HepG2 (cell line): Measurements from ENCODE around the gene TIGD6. TPM values are rescaled to one million over a fixed set of nuclear protein-coding genes. Genes with fewer than 3 reads are reported as not detected.

Experiments
- ATAC-seq: fragments of 200-7000 bp; cut with Tn5 transposase; 3 replicates; pipeline ENCODE4 v1.9.1; 2020; ENCODE audit warnings: mild to moderate bottlenecking, moderate library complexity
- BruUV-seq: library from RNA; stranded (reverse); fragments of 400-500 nt; replicated peaks from 2 replicates; lab custom pipeline; 2021; lab: Mats Ljungman, UMichigan
- CTCF ChIA-PET: fragments of 300-600 bp; formaldehyde crosslinking; extraction: SDS; loops from one replicate; lab custom pipeline; 2021; ENCODE audit warnings: low total read pairs, inconsistent platforms, low intra/inter-chr PET ratio; lab: Yijun Ruan, JAX
- POLR2A ChIA-PET: fragments of 350-600 bp; sonication (Branson Sonifier 250); formaldehyde crosslinking; loops from one replicate; lab custom pipeline; 2020; ENCODE audit warnings: antibody characterized with exemption, inconsistent platforms; lab: Yijun Ruan, JAX
- DNase-seq: peaks from one replicate; pipeline ENCODE4 v3.0.0-alpha.2; 2015; ENCODE audit warnings: low spot score
- FAIRE-seq: peaks from 3 replicates; lab custom pipeline; 2011; peaks lifted over from hg19 to GRCh38; lab: Jason Lieb, UNC
- H2AFZ ChIP-seq: one replicate; pipeline ENCODE4 v1.6.1; 2011; ENCODE audit warnings: low read length, inconsistent platforms
- H3K27ac ChIP-seq: fragments of 300-600 bp; 3 replicates; pipeline ENCODE4 v1.8.0; 2011; ENCODE audit warnings: mixed run types, mild to moderate bottlenecking, mixed read lengths, low read length, inconsistent platforms; ENCODE audit not compliant: insufficient read depth; ENCODE audit errors: extremely low read length
- H3K27me3 ChIP-seq, 2 experiments: fragments of 200-600 bp in 1 of 2; 2 replicates in 1 of 2; 3 replicates in 1 of 2; pipeline versions ENCODE4 v1.6.0 to v1.8.0; 2011; ENCODE audit warnings: low read length in 2 of 2, mild to moderate bottlenecking in 2 of 2, moderate library complexity in 2 of 2, inconsistent platforms in 1 of 2; ENCODE audit not compliant: insufficient read depth in 2 of 2, control insufficient read depth in 1 of 2
- H3K36me3 ChIP-seq, 2 experiments: fragments of 200-600 bp in 1 of 2; replicated peaks in 1 of 2; 2 replicates in 1 of 2; 3 replicates in 1 of 2; pipeline versions ENCODE4 v1.5.1 to v1.8.0; 2011; ENCODE audit warnings: low read length in 2 of 2, inconsistent platforms in 1 of 2; ENCODE audit not compliant: insufficient read depth in 2 of 2, control insufficient read depth in 1 of 2
- H3K4me1 ChIP-seq: 2 replicates; pipeline ENCODE4 v1.5.1; 2012; ENCODE audit warnings: low read length, inconsistent platforms; ENCODE audit not compliant: insufficient read depth
- H3K4me2 ChIP-seq: 2 replicates; pipeline ENCODE4 v1.6.0; 2011; ENCODE audit warnings: low read depth, low read length, inconsistent platforms
- H3K4me3 ChIP-seq, 3 experiments: fragments of 200-600 bp in 1 of 3; sonication (generic), shearing (Covaris generic) in 1 of 3; replicated peaks in 1 of 3; 2 replicates each; pipeline ENCODE4 v1.5.1; 2011 to 2016; ENCODE audit warnings: low read length in 3 of 3, inconsistent platforms in 2 of 3, low read depth in 2 of 3, mild to moderate bottlenecking in 2 of 3, control low read depth in 1 of 3, mixed read lengths in 1 of 3; ENCODE audit not compliant: insufficient read depth in 1 of 3
- H3K79me2 ChIP-seq: one replicate; pipeline ENCODE4 v1.6.1; 2011; ENCODE audit warnings: low read length, inconsistent platforms; ENCODE audit not compliant: insufficient read depth
- H3K9ac ChIP-seq: 2 replicates; pipeline ENCODE4 v1.6.0; 2011; ENCODE audit warnings: mild to moderate bottlenecking, low read depth, low read length, inconsistent platforms; ENCODE audit not compliant: insufficient read depth
- H3K9me3 ChIP-seq: 2 replicates; pipeline ENCODE4 v1.5.1; 2012; ENCODE audit warnings: mild to moderate bottlenecking, low read length
- H4K20me1 ChIP-seq: 2 replicates; pipeline ENCODE4 v1.6.0; 2011; ENCODE audit warnings: inconsistent platforms, mild to moderate bottlenecking, low read length, moderate library complexity; ENCODE audit not compliant: insufficient read depth
- ARNT ChIP-seq: fragments of 450-650 bp; IDR thresholded peaks from 2 replicates; pipeline ENCODE4 v1.6.1; 2017
- BCL3 ChIP-seq: sonication (generic); formaldehyde crosslinking; IDR thresholded peaks from 2 replicates; pipeline ENCODE4 v1.5.1; 2020; ENCODE audit warnings: mild to moderate bottlenecking, missing genetic modification reagents, moderate library complexity
- CHD4 ChIP-seq: fragments of 200-600 bp; sonication (generic); IDR thresholded peaks from 2 replicates; pipeline ENCODE4 v1.7.0; 2017; ENCODE audit warnings: mild to moderate bottlenecking, low read length, borderline replicate concordance
- E2F1 ChIP-seq: sonication (generic); formaldehyde crosslinking; IDR thresholded peaks from 2 replicates; pipeline ENCODE4 v1.5.0; 2020; ENCODE audit warnings: missing genetic modification reagents
- KLF11 ChIP-seq: IDR thresholded peaks from 2 replicates; pipeline ENCODE4 v1.6.1; 2016; ENCODE audit warnings: missing compliant biosample characterization
- MAZ ChIP-seq, 2 experiments: sonication (generic) in 1 of 2; formaldehyde crosslinking in 1 of 2; IDR thresholded peaks; 2 replicates each; pipeline versions ENCODE4 v1.5.0 to v1.6.1; 2012 to 2020; ENCODE audit warnings: low read depth in 2 of 2, mild to moderate bottlenecking in 2 of 2, borderline replicate concordance in 1 of 2, improper control_type of control experiment in 1 of 2, low read length in 1 of 2, missing genetic modification reagents in 1 of 2, moderate library complexity in 1 of 2
- MBD4 ChIP-seq: IDR thresholded peaks from 2 replicates; pipeline ENCODE4 v1.6.1; 2012; ENCODE audit warnings: low read length, inconsistent platforms, borderline replicate concordance
- PCBP1 ChIP-seq: fragments of 200-400 bp; formaldehyde crosslinking; IDR thresholded peaks from 2 replicates; pipeline ENCODE4 v1.6.1; 2017; ENCODE audit warnings: mild to moderate bottlenecking, low read depth, low read length, borderline replicate concordance
- PHF21A ChIP-seq: sonication (generic); formaldehyde crosslinking; IDR thresholded peaks from 2 replicates; pipeline ENCODE4 v1.5.0; 2020; ENCODE audit warnings: mild to moderate bottlenecking, missing genetic modification reagents
- SIN3B ChIP-seq: fragments of 150-350 bp; IDR thresholded peaks from 2 replicates; pipeline ENCODE4 v1.6.1; 2014; ENCODE audit warnings: low read length
- SMARCE1 ChIP-seq: fragments of 450-650 bp; IDR thresholded peaks from 2 replicates; pipeline ENCODE4 v1.6.1; 2017; ENCODE audit warnings: borderline replicate concordance
- SOX5 ChIP-seq: IDR thresholded peaks from 2 replicates; pipeline ENCODE4 v1.6.1; 2016; ENCODE audit warnings: borderline replicate concordance
- ZNF235 ChIP-seq: sonication (generic); formaldehyde crosslinking; IDR thresholded peaks from 2 replicates; pipeline ENCODE4 v1.8.1; 2023; ENCODE audit warnings: mild to moderate bottlenecking, missing genetic modification reagents, borderline replicate concordance
- ZNF263 ChIP-seq: sonication (generic); formaldehyde crosslinking; IDR thresholded peaks from 2 replicates; pipeline ENCODE4 v1.4.0; 2020; ENCODE audit warnings: missing genetic modification reagents
- ZNF281 ChIP-seq: sonication (generic); formaldehyde crosslinking; IDR thresholded peaks from 2 replicates; pipeline ENCODE4 v1.4.0; 2020; ENCODE audit warnings: missing genetic modification reagents, borderline replicate concordance
- ZNF460 ChIP-seq: sonication (generic); formaldehyde crosslinking; IDR thresholded peaks from 2 replicates; pipeline ENCODE4 v1.5.1; 2020; ENCODE audit warnings: missing genetic modification reagents, mild to moderate bottlenecking, borderline replicate concordance
- ZNF770 ChIP-seq: sonication (generic); formaldehyde crosslinking; IDR thresholded peaks from 2 replicates; pipeline ENCODE4 v1.5.0; 2020; ENCODE audit warnings: mild to moderate bottlenecking, missing genetic modification reagents
- WGBS: methylation state at CpG from one replicate; pipeline ENCODE4 v1.1.6; 2017; ENCODE audit warnings: low lambda C conversion rate; 5-methylcytosine and 5-hydroxymethylcytosine counted together
- in situ Hi-C: cut with HindIII; loops from 2 replicates; pipeline ENCODE4 v1.10.0; 2017; ENCODE audit warnings: low pct_unique_long_range_greater_than_20kb; ENCODE audit not compliant: extremely low pct_ligation_motif_present
- intact Hi-C: fragments of 100-400 bp; cut with micrococcal nuclease; formaldehyde crosslinking; loops from one replicate; pipeline ENCODE4 v1.10.0; 2022; ENCODE audit not compliant: unreplicated experiment
- polyA plus RNA-seq, 8 experiments: library from polyadenylated mRNA; depleted of rRNA in 3 of 8; stranded (reverse) in 7 of 8; unstranded in 1 of 8; fragments of >200 nt; fragmentation: Illumina TruSeq in 4 of 8; extraction: Trizol in 4 of 8; gene quantifications; 2 replicates each; pipeline versions ENCODE4 v1.2.1 to v1.2.3, GENCODE V29; 2011 to 2016; ENCODE audit warnings: low read depth in 4 of 8, missing spikeins in 1 of 8, mixed read lengths in 1 of 8; ENCODE audit not compliant: insufficient read depth in 1 of 8
- total RNA-seq, 5 experiments: library from RNA; depleted of rRNA; stranded (reverse); fragments of >200 nt; fragmentation: Illumina TruSeq; extraction: Trizol; gene quantifications; 2 replicates each; pipeline ENCODE4 v1.2.3, GENCODE V29; 2016; ENCODE audit warnings: low read depth in 1 of 5

TIGD6 gene
- total and polyA plus RNA-seq, 2 of the 13 experiments (the other 11 are each of a cell fraction or from before 2014, with no cell fraction given) = 2.1 to 2.9 TPM

GRCh38 chr5:150034662-150035061 is 34.2 kb upstream of the TIGD6 start:
- Histone ChIP-seq H4K20me1 (no peaks in the 10 kb centered on the region), H3K27ac (no peak overlapping the region), H3K9me3 (no peaks in the 10 kb centered on the region), H2AFZ (no peak overlapping the region), H3K79me2 (no peaks in the 10 kb centered on the region), H3K4me1 (no peaks in the 10 kb centered on the region), H3K36me3 (peaks cover 34 to 91% of the 10 kb centered on the region in 2 experiments), H3K27me3 (no peaks in the 10 kb centered on the region), H3K4me2 (no peak overlapping the region), H3K9ac (no peak overlapping the region), H3K4me3 (no peak overlapping the region)
- CTCF ChIA-PET = no interaction called here
- DNase-seq (no peak), ATAC-seq (no peak), FAIRE-seq (no peak)
- intact Hi-C loops (no loop called here), in situ Hi-C loops (no loop called here)
- 100% methylated on average over 4 of the region's 4 CpGs for WGBS
- no TSS peak for BruUV-seq
- POLR2A ChIA-PET = interaction anchor here (1.3 kb wide), 1 partner anchor 9 kb away, joined by 3 read pairs; no protein-coding TSS in a partner anchor
- TF ChIP-seq ZNF263 (CRISPR knock-in tag) (no peak), ZNF460 (no peak), ZNF770 (CRISPR knock-in tag) (no peak), SOX5 (CRISPR knock-in tag) (no peak), MAZ (IDR thresholded peaks at IDR 0.05; ENCODE audit: borderline replicate concordance, low read depth, low read length) (no peak), MAZ (CRISPR knock-in tag; IDR thresholded peaks at IDR 0.05; ENCODE audit: low read depth) (no peak), E2F1 (CRISPR knock-in tag) (no peak), PHF21A (CRISPR knock-in tag) (no peak), SMARCE1 (no peak), CHD4 (no peak), ARNT (no peak), PCBP1 (no peak), KLF11 (CRISPR knock-in tag) (no peak), ZNF235 (CRISPR knock-in tag) (no peak), ZNF281 (CRISPR knock-in tag) (no peak), MBD4 (no peak), BCL3 (CRISPR knock-in tag) (no peak), SIN3B (no peak)
